ENCODE results near the gene KRT14. TPM values are rescaled to one million over a fixed set of nuclear protein-coding genes. Genes with fewer than 3 reads are reported as not detected.
"Not testable (repeated sequence)": the region's sequence is repeated elsewhere in the genome, so short reads cannot be mapped to it uniquely, and the experiment has no call there.

The KRT14 gene
- total RNA-seq, 1 donor from 2014 or later: not detected

GRCh38 chr17:41548844-41549595 lies 37.7 kb downstream of the KRT14 start:
- no peak overlapping the region for H3K4me3 Mint-ChIP-seq
- intact Hi-C loops (cut with micrococcal nuclease): loop anchor here (1.0 to 5.0 kb wide), 9 partner anchors 30 to 747 kb away; no protein-coding TSS in a partner anchor
- H3K27me3 Mint-ChIP-seq (ENCODE audit: insufficient read depth): peaks cover 10% of the 10 kb centered on the region
- H3K9me3 Mint-ChIP-seq: peaks cover 8% of the 10 kb centered on the region
- DNase-seq (ENCODE audit: low spot score): peak; percentile 74
- peaks cover 21% of the 10 kb centered on the region for H3K4me1 Mint-ChIP-seq (ENCODE audit: low read depth)
- H3K27ac Mint-ChIP-seq: peak overlapping the region; percentile 31
- peaks cover 1% of the 10 kb centered on the region for H3K36me3 Mint-ChIP-seq (ENCODE audit: low read depth)

- intact Hi-C loops (cut with micrococcal nuclease): loop anchor here (1.0 to 5.0 kb wide), 4 partner anchors 61 to 746 kb away; no protein-coding TSS in a partner anchor
- peaks cover 1% of the 10 kb centered on the region for H3K36me3 Mint-ChIP-seq (ENCODE audit: low read depth)
- peaks cover 8% of the 10 kb centered on the region for H3K9me3 Mint-ChIP-seq
- H3K27ac Mint-ChIP-seq: peak overlapping the region; percentile 27
- peak; percentile 6 for DNase-seq (ENCODE audit: low spot score)
- peaks cover 21% of the 10 kb centered on the region for H3K4me1 Mint-ChIP-seq (ENCODE audit: low read depth)
- no peak overlapping the region for H3K4me3 Mint-ChIP-seq
- H3K27me3 Mint-ChIP-seq (ENCODE audit: insufficient read depth): peaks cover 10% of the 10 kb centered on the region
Observed at GRCh38 chr17:41547921-41548843, 38.5 kb downstream of the KRT14 start.

GRCh38 chr17:41547378-41547841 lies 39.3 kb downstream of the KRT14 start:
- Mint-ChIP-seq H3K9me3 (peaks cover 8% of the 10 kb centered on the region), H3K27me3 (ENCODE audit: insufficient read depth) (peaks cover 11% of the 10 kb centered on the region), H3K4me1 (ENCODE audit: low read depth) (peaks cover 21% of the 10 kb centered on the region), H3K36me3 (ENCODE audit: low read depth) (peaks cover 1% of the 10 kb centered on the region), H3K27ac (no peak overlapping the region), H3K4me3 (no peak overlapping the region)
- intact Hi-C loops (cut with micrococcal nuclease): loop anchor here (5.0 kb wide), 1 partner anchor 745 kb away; no protein-coding TSS in a partner anchor
- DNase-seq (ENCODE audit: low spot score): no peak

- peaks cover 21% of the 10 kb centered on the region for H3K4me1 Mint-ChIP-seq (ENCODE audit: low read depth)
- DNase-seq (ENCODE audit: low spot score): no peak
- H3K27ac Mint-ChIP-seq: no peak overlapping the region
- H3K9me3 Mint-ChIP-seq: peaks cover 8% of the 10 kb centered on the region
- H3K4me3 Mint-ChIP-seq: no peak overlapping the region
- intact Hi-C loops (cut with micrococcal nuclease): loop anchor here (5.0 kb wide), 1 partner anchor 745 kb away; no protein-coding TSS in a partner anchor
- peaks cover 1% of the 10 kb centered on the region for H3K36me3 Mint-ChIP-seq (ENCODE audit: low read depth)
- H3K27me3 Mint-ChIP-seq (ENCODE audit: insufficient read depth): peaks cover 11% of the 10 kb centered on the region
Observed at GRCh38 chr17:41546819-41547218, 39.9 kb downstream of the KRT14 start.

- peaks cover 11% of the 10 kb centered on the region for H3K27me3 Mint-ChIP-seq (ENCODE audit: insufficient read depth)
- peaks cover 8% of the 10 kb centered on the region for H3K9me3 Mint-ChIP-seq
- no peak overlapping the region for H3K27ac Mint-ChIP-seq
- H3K36me3 Mint-ChIP-seq (ENCODE audit: low read depth): peaks cover 1% of the 10 kb centered on the region
- H3K4me1 Mint-ChIP-seq (ENCODE audit: low read depth): peaks cover 21% of the 10 kb centered on the region
- no peak overlapping the region for H3K4me3 Mint-ChIP-seq
- DNase-seq (ENCODE audit: low spot score): no peak
- intact Hi-C loops (cut with micrococcal nuclease): loop anchor here (5.0 kb wide), 1 partner anchor 744 kb away; no protein-coding TSS in a partner anchor
Observed at GRCh38 chr17:41545829-41546410, 40.8 kb downstream of the KRT14 start.

GRCh38 chr17:41544935-41545334 lies 41.8 kb downstream of the KRT14 start:
- H3K36me3 Mint-ChIP-seq (ENCODE audit: low read depth): peaks cover 1% of the 10 kb centered on the region
- intact Hi-C loops (cut with micrococcal nuclease): loop anchor here (5.0 kb wide), 1 partner anchor 743 kb away; no protein-coding TSS in a partner anchor
- no peak overlapping the region for H3K4me3 Mint-ChIP-seq
- DNase-seq (ENCODE audit: low spot score): no peak
- peaks cover 21% of the 10 kb centered on the region for H3K4me1 Mint-ChIP-seq (ENCODE audit: low read depth)
- H3K27ac Mint-ChIP-seq: no peak overlapping the region
- H3K27me3 Mint-ChIP-seq (ENCODE audit: insufficient read depth): peaks cover 11% of the 10 kb centered on the region
- H3K9me3 Mint-ChIP-seq: peaks cover 8% of the 10 kb centered on the region

GRCh38 chr17:41544491-41544892 lies 42.2 kb downstream of the KRT14 start:
- Mint-ChIP-seq H3K4me3 (no peak overlapping the region), H3K4me1 (ENCODE audit: low read depth) (peaks cover 20% of the 10 kb centered on the region), H3K27ac (no peak overlapping the region), H3K36me3 (ENCODE audit: low read depth) (peaks cover 1% of the 10 kb centered on the region), H3K9me3 (peaks cover 8% of the 10 kb centered on the region), H3K27me3 (ENCODE audit: insufficient read depth) (peaks cover 11% of the 10 kb centered on the region)
- no peak for DNase-seq (ENCODE audit: low spot score)
- intact Hi-C loops (cut with micrococcal nuclease): no loop called here

- peaks cover 13% of the 10 kb centered on the region for H3K27me3 Mint-ChIP-seq (ENCODE audit: insufficient read depth)
- intact Hi-C loops (cut with micrococcal nuclease); DNase-seq (ENCODE audit: low spot score); H3K4me3 Mint-ChIP-seq; H3K36me3 Mint-ChIP-seq (ENCODE audit: low read depth); H3K9me3 Mint-ChIP-seq; H3K27ac Mint-ChIP-seq; H3K4me1 Mint-ChIP-seq (ENCODE audit: low read depth): not testable (repeated sequence)
Observed at GRCh38 chr17:41542786-41543185, 43.9 kb downstream of the KRT14 start.

- no peak for DNase-seq (ENCODE audit: low spot score)
- peaks cover 6% of the 10 kb centered on the region for H3K9me3 Mint-ChIP-seq
- intact Hi-C loops (cut with micrococcal nuclease): no loop called here
- peaks cover 13% of the 10 kb centered on the region for H3K27me3 Mint-ChIP-seq (ENCODE audit: insufficient read depth)
- no peak overlapping the region for H3K27ac Mint-ChIP-seq
- peaks cover under 1% of the 10 kb centered on the region for H3K4me1 Mint-ChIP-seq (ENCODE audit: low read depth)
- H3K4me3 Mint-ChIP-seq: no peak overlapping the region
- peaks cover 1% of the 10 kb centered on the region for H3K36me3 Mint-ChIP-seq (ENCODE audit: low read depth)
Observed at GRCh38 chr17:41542357-41542756, 44.3 kb downstream of the KRT14 start.

GRCh38 chr17:41540921-41541625 lies 45.6 kb downstream of the KRT14 start:
- H3K4me3 Mint-ChIP-seq: no peak overlapping the region
- no peaks in the 10 kb centered on the region for H3K36me3 Mint-ChIP-seq (ENCODE audit: low read depth)
- H3K27ac Mint-ChIP-seq: no peak overlapping the region
- DNase-seq (ENCODE audit: low spot score): no peak
- intact Hi-C loops (cut with micrococcal nuclease): no loop called here
- no peaks in the 10 kb centered on the region for H3K9me3 Mint-ChIP-seq
- H3K27me3 Mint-ChIP-seq (ENCODE audit: insufficient read depth): peaks cover 13% of the 10 kb centered on the region
- no peaks in the 10 kb centered on the region for H3K4me1 Mint-ChIP-seq (ENCODE audit: low read depth)

GRCh38 chr17:41539979-41540701 lies 46.6 kb downstream of the KRT14 start:
- H3K9me3 Mint-ChIP-seq: no peaks in the 10 kb centered on the region
- H3K4me3 Mint-ChIP-seq: no peak overlapping the region
- intact Hi-C loops (cut with micrococcal nuclease): no loop called here
- H3K27ac Mint-ChIP-seq: no peak overlapping the region
- no peaks in the 10 kb centered on the region for H3K4me1 Mint-ChIP-seq (ENCODE audit: low read depth)
- no peak for DNase-seq (ENCODE audit: low spot score)
- H3K27me3 Mint-ChIP-seq (ENCODE audit: insufficient read depth): peaks cover 7% of the 10 kb centered on the region
- no peaks in the 10 kb centered on the region for H3K36me3 Mint-ChIP-seq (ENCODE audit: low read depth)
